ENCODE measurements around the gene FGF16.
"Not testable (repeated sequence)": the region's sequence is repeated elsewhere in the genome, so short reads cannot be mapped to it uniquely, and the experiment has no call there.

The FGF16 gene

GRCh38 chrX:77455437-77455836, 8.2 kb downstream of the FGF16 start:
- no peak overlapping the region for H3K4me3 ChIP-seq (ENCODE audit: low read depth, low read length)
- TF ChIP-seq CTCF (IDR thresholded peaks at IDR 0.05; ENCODE audit: borderline replicate concordance, insufficient read depth, low read depth, low read length) = no peak

DNA sequence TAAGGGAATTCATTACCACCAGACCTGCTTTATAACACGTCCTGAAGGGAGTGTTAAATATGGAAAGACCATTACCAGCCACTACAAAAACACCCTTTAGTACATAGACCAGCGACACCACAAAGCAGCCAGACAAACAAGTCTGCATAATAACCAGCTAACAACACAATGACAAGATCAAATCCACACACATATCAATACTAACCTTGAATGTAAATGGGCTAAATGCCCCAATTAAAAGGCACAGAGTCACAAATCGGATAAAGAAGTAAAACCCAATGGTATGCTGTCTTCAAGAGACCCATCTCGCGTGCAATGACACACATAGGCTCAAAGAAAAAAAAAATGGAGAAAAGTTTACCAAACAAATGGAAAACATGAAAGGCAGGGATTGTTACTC, 36.9 kb downstream of the FGF16 start:
- H3K4me3 ChIP-seq (ENCODE audit: low read depth, low read length) = no peak overlapping the region
- no peak for TF ChIP-seq CTCF (IDR thresholded peaks at IDR 0.05; ENCODE audit: borderline replicate concordance, insufficient read depth, low read depth, low read length)

DNA sequence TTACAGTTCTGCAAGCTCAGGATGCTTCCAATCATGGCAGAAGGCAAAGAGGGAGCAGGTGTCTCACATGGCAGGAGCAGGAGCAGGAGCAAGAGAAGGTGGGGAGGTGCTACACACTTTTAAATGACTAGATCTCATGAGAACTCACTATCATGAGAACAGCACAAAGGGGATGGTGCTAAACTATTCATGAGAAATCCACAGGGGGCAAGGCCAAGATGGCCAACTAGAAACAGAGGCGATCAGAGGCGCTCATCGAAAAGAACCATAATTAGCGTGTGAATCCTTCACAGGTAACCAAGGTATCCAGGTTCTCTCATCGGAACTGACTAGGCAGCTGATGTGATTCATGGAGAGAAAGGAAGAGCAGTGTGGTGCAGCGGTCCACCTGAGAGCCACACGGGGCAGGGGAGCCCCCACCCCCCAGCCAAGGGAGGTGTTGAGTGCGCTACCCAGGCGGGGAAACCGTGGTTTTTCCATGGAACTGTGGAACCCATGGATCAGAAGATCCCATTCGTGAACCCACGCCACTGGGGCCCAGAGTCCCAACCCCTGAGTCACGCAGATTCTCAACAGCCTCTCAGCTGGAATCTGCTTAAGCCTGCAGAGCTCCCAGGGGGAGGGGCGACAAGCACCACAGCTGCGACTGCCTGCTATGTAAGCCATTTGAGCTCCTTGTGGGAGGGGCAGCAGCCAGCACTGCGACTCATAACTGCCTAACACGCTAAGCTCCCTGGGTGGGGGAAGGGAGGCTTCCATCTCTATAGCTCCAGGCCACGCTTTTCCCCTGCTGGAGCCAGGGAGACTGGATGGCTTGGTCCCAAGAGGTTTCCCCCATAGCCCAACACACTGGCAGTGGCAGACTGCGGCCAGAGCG, 46.7 kb downstream of the FGF16 start:
- H3K4me3 ChIP-seq (ENCODE audit: low read depth, low read length) = no peak overlapping the region
- no peak for TF ChIP-seq CTCF (IDR thresholded peaks at IDR 0.05; ENCODE audit: borderline replicate concordance, insufficient read depth, low read depth, low read length)

DNA sequence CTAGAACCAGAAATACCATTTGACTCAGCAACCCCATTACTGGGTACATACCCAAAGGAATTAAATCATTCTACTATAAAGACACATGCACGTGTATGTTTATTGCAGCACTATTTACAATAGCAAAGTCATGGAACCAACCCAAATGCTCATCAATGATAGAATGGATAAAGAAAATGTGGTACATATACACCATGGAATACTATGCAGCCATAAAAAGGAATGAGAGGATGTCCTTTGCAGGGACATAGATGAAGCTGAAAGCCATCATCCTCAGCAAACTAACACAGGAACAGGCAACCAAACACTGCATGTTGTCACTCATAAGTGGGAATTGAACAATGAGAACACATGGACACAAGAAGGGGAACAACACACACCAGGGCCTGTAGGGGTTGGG, 53.0 kb downstream of the FGF16 start:
- not testable (repeated sequence) for H3K4me3 ChIP-seq (ENCODE audit: low read depth, low read length)

DNA sequence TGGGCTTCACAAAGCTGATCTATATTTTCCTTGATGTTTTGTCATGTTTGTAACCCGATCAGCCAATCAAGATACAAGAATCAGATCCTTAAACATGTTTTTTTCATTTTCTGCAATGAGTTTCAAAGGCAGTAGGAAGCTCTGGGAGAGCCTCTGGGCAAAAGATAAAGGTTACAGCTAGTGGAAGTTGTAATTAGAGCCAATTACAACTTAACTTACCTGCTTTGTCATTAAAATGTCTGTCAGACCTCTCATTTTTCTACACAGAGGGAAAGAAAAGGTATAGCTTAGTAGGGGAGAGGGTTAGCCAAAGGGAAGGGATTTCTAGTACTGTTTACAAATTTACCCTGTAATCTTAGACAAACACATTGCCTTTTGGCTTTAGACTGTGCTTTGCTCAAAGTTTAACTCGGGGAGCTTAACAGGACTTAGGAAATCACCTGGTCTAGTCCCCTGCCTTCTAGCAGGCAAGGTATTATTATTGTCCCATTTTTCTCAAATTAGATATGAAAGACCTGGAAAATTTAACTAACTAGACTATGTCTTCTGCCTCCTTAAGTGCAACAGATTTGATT, 55.8 kb downstream of the FGF16 start:
- TF ChIP-seq CTCF (IDR thresholded peaks at IDR 0.05; ENCODE audit: borderline replicate concordance, insufficient read depth, low read depth, low read length) = no peak

DNA sequence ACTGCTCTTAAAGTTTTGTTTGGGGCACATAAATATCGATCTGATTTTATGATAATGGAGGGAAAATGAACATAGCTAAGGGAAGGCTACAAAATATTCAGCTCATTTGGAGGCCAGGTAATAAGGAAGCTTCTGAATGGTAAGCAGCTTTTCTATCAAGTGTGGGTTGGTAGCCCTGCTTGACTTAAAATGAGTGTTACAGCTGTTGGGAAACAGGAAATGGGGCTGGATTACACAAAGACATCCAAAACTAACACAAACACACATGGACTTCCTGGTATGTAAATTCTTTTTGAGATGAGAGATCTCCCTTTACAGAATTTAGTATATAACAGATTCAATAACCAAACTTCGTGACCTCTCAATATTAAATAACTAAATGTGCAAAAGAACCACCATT, 58.0 kb downstream of the FGF16 start:
- no peak for TF ChIP-seq CTCF (IDR thresholded peaks at IDR 0.05; ENCODE audit: borderline replicate concordance, insufficient read depth, low read depth, low read length)
- no peak overlapping the region for H3K4me3 ChIP-seq (ENCODE audit: low read depth, low read length)

More for the DNA sequence above, 55.8 kb downstream of the FGF16 start:
- H3K4me3 ChIP-seq (ENCODE audit: low read depth, low read length) = no peak overlapping the region

Measured in GM12875 (cell line).